ENCODE data around the gene FAM222B. TPM values are rescaled to one million over a fixed set of nuclear protein-coding genes. Genes with fewer than 3 reads are reported as not detected.
A peak's percentile ranks its signal among the peaks of the same experiment; 100 is the strongest.

Gene FAM222B
- total RNA-seq, 1 donor from 2014 or later, result 7.1 TPM

DNA sequence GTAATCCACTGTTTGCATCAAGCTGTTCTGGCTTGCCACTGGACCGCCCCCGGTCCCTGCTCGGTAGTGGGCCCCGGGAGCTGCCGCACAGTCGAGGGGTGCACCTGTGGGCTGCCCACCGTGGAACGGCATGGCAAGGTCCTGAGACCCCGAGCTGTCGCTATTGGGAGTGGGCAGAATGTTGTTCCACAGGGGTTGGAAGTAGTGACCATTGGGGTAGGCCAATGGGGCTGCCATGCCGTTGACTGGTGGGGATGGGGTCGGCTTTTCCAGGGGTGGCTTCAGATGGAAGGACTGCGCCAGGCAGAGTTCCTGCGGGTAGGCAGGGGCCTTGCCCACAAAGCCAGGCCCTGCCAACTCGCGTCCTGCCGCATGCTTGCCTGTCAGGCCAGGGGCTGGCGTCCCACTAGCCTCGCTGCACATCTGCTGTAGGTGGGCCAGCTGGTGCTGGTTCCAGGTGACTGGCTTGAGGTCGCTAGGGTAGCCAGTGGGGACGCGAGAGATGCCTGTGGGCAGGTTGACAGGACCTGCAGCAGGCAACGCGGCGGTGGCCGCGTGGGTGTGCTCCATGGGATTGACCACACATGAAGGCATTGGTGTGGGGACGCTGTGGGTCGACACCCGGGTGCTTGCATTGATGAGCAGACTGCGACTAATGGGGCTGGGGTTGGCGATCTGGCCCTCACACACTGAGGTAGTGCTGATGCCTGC is 84.0 kb downstream of the FAM222B start:
- Mint-ChIP-seq H3K36me3 (peaks cover 22% of the 10 kb centered on the region), H3K4me1 (peaks cover 29% of the 10 kb centered on the region), H3K27me3 (ENCODE audit: insufficient read depth, low read depth) (peaks cover 3% of the 10 kb centered on the region), H3K4me3 (peak overlapping the region; percentile 21), H3K9me3 (no peaks in the 10 kb centered on the region), H3K27ac (no peak overlapping the region)
- H3K4me1 ChIP-seq, result peaks cover 21% of the 10 kb centered on the region
- no peak overlapping the region for H2AFZ ChIP-seq (replicated peaks)
- no peak overlapping the region for H3K4me2 ChIP-seq
- TF ChIP-seq EZH2 (IDR thresholded peaks at IDR 0.05), result no peak
- TF ChIP-seq, protein P1, sequence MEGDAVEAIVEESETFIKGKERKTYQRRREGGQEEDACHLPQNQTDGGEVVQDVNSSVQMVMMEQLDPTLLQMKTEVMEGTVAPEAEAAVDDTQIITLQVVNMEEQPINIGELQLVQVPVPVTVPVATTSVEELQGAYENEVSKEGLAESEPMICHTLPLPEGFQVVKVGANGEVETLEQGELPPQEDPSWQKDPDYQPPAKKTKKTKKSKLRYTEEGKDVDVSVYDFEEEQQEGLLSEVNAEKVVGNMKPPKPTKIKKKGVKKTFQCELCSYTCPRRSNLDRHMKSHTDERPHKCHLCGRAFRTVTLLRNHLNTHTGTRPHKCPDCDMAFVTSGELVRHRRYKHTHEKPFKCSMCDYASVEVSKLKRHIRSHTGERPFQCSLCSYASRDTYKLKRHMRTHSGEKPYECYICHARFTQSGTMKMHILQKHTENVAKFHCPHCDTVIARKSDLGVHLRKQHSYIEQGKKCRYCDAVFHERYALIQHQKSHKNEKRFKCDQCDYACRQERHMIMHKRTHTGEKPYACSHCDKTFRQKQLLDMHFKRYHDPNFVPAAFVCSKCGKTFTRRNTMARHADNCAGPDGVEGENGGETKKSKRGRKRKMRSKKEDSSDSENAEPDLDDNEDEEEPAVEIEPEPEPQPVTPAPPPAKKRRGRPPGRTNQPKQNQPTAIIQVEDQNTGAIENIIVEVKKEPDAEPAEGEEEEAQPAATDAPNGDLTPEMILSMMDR (IDR thresholded peaks at IDR 0.05), result no peak
- no peaks in the 10 kb centered on the region for H3K9me3 ChIP-seq (ENCODE audit: low read depth)
- H3K27me3 ChIP-seq, result no peaks in the 10 kb centered on the region
- peaks cover 36% of the 10 kb centered on the region for H3F3A ChIP-seq (ENCODE audit: low read depth)
- H3K4me3 ChIP-seq, result no peak overlapping the region
- no peak overlapping the region for H3K9ac ChIP-seq
- H4K20me1 ChIP-seq (ENCODE audit: low read depth), result peaks cover 57% of the 10 kb centered on the region
- no peak overlapping the region for H3K27ac ChIP-seq
- DNase-seq (ENCODE audit: low spot score), result no peak
- H3K79me2 ChIP-seq (ENCODE audit: low read depth), result peaks cover 27% of the 10 kb centered on the region
- no peaks in the 10 kb centered on the region for H3K36me3 ChIP-seq

DNA sequence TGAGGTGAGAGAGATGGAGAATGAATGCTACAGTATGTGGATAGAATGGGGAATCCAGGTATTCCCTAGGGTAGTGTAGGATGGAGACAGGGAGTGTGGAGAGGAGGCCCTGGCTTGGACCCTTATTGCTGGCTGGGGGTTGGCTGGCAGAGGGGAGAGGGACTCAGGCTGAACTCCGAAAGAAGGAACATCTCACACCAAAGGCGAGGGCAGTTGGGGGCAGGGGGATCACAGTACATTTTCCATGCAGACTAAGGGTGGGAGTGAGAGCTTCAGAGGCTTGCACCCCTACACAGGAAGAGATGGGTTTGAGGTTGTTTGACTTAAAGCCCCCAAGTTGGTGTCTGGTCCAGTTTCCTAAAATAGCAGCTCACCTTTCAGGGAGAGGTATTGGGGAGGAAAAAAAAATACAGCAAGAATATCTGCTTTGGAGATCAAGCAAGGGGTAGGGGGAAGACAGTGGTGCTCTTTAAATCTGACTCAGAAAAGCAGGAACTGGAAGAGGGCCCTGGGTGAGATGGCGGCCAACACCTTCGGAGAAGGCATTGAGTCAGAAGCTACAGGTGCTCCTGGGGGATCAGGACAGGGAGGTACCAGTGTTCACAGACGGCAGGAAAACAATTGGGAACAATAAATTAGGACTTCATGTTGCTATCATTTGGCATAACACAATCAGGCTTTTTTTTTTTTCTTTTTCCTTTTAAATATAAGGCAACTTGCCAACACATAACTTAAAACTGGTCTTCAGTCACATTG is 86.4 kb downstream of the FAM222B start:
- DNase-seq (ENCODE audit: low spot score), result no peak
- peaks cover 17% of the 10 kb centered on the region for H3K4me1 Mint-ChIP-seq
- no peak overlapping the region for H3K4me3 Mint-ChIP-seq

DNA sequence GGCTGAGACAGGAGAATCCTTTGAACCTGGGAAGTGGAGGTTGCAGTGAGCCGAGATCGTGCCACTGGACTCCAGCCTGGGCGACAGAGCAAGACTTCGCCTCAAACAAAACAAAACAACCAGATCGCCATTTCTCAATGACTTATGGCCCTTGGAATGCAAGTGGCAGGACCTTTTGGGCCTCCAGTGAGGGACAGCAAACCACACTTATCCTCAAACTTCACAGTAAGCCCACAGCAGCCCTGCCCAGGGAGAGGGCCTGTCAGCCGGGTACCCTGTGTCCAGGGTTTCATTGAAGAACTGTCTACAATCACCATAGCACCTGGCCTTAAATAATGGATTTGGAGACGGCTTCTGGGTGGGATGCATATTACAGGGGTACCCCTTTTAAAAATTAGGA is 87.1 kb downstream of the FAM222B start:
- Histone ChIP-seq H3K4me3 (no peak overlapping the region), H3K27me3 (no peaks in the 10 kb centered on the region), H3K4me2 (no peak overlapping the region), H3K27ac (no peak overlapping the region), H3F3A (ENCODE audit: low read depth) (peaks cover 30% of the 10 kb centered on the region), H3K9me3 (ENCODE audit: low read depth) (no peaks in the 10 kb centered on the region), H3K4me1 (peaks cover 2% of the 10 kb centered on the region), H2AFZ (replicated peaks) (no peak overlapping the region), H3K79me2 (ENCODE audit: low read depth) (peaks cover 25% of the 10 kb centered on the region), H3K9ac (no peak overlapping the region), H3K36me3 (peaks cover 5% of the 10 kb centered on the region), H4K20me1 (ENCODE audit: low read depth) (peaks cover 35% of the 10 kb centered on the region)
- H3K36me3 Mint-ChIP-seq, result peaks cover 27% of the 10 kb centered on the region
- no peak for DNase-seq (ENCODE audit: low spot score)
- H3K4me1 Mint-ChIP-seq, result peaks cover 12% of the 10 kb centered on the region
- TF ChIP-seq EZH2 (IDR thresholded peaks at IDR 0.05) (no peak), EZH2phosphoT487 (IDR thresholded peaks at IDR 0.05) (no peak)
- TF ChIP-seq, protein P1 (IDR thresholded peaks at IDR 0.05), result no peak
- no peak overlapping the region for H3K27ac Mint-ChIP-seq
- H3K27me3 Mint-ChIP-seq (ENCODE audit: insufficient read depth, low read depth), result peaks cover 3% of the 10 kb centered on the region
- H3K4me3 Mint-ChIP-seq, result no peak overlapping the region
- no peaks in the 10 kb centered on the region for H3K9me3 Mint-ChIP-seq

More for the DNA sequence above, 86.4 kb downstream of the FAM222B start:
- Histone ChIP-seq H4K20me1 (ENCODE audit: low read depth) (peaks cover 38% of the 10 kb centered on the region), H3K36me3 (no peaks in the 10 kb centered on the region), H3K4me1 (peaks cover 10% of the 10 kb centered on the region), H3K4me3 (no peak overlapping the region), H3K9ac (no peak overlapping the region), H3K79me2 (ENCODE audit: low read depth) (peaks cover 20% of the 10 kb centered on the region), H3K9me3 (ENCODE audit: low read depth) (no peaks in the 10 kb centered on the region), H3F3A (ENCODE audit: low read depth) (peaks cover 32% of the 10 kb centered on the region), H3K4me2 (no peak overlapping the region), H3K27me3 (no peaks in the 10 kb centered on the region), H3K27ac (no peak overlapping the region), H2AFZ (replicated peaks) (no peak overlapping the region)
- peaks cover 3% of the 10 kb centered on the region for H3K27me3 Mint-ChIP-seq (ENCODE audit: insufficient read depth, low read depth)
- peaks cover 27% of the 10 kb centered on the region for H3K36me3 Mint-ChIP-seq
- no peak overlapping the region for H3K27ac Mint-ChIP-seq
- no peaks in the 10 kb centered on the region for H3K9me3 Mint-ChIP-seq
- TF ChIP-seq EZH2 (IDR thresholded peaks at IDR 0.05) (no peak), EZH2phosphoT487 (IDR thresholded peaks at IDR 0.05) (no peak)
- TF ChIP-seq, protein P1 (IDR thresholded peaks at IDR 0.05), result no peak
